Keratinocyte (primary cell): Measurements from ENCODE around the gene VPS50. TPM values are rescaled to one million over a fixed set of nuclear protein-coding genes. Genes with fewer than 3 reads are reported as not detected.
A peak's percentile ranks its signal among the peaks of the same experiment; 100 is the strongest.

Source experiments
- DNase-seq: peaks from one replicate; pipeline ENCODE4 v3.0.0-alpha.2; 2011; ENCODE audit warnings: low read depth, missing footprints, low spot score
- FAIRE-seq: peaks from 2 replicates; lab custom pipeline; 2011; peaks lifted over from hg19 to GRCh38; lab: Jason Lieb, UNC
- H2AFZ ChIP-seq: 2 replicates; pipeline ENCODE4 v1.6.0; 2012; ENCODE audit warnings: low read length, control low read depth, inconsistent platforms; ENCODE audit not compliant: control insufficient read depth
- H3K27ac ChIP-seq: 2 replicates; pipeline ENCODE4 v1.5.1; 2011; ENCODE audit warnings: low read length; ENCODE audit not compliant: control insufficient read depth, insufficient read depth
- H3K27me3 ChIP-seq: 3 replicates; pipeline ENCODE4 v1.6.0; 2011; ENCODE audit warnings: low read length; ENCODE audit not compliant: control insufficient read depth, insufficient read depth; ENCODE audit errors: extremely low read depth
- H3K36me3 ChIP-seq, 2 experiments: 2 replicates in 1 of 2; 3 replicates in 1 of 2; pipeline ENCODE4 v1.5.1; 2011; ENCODE audit warnings: low read length in 2 of 2, mild to moderate bottlenecking in 1 of 2; ENCODE audit not compliant: control insufficient read depth in 2 of 2, insufficient read depth in 2 of 2; ENCODE audit errors: extremely low read depth in 1 of 2
- H3K4me1 ChIP-seq: 3 replicates; pipeline ENCODE4 v1.5.1; 2011; ENCODE audit warnings: low read length; ENCODE audit not compliant: control insufficient read depth, insufficient read depth; ENCODE audit errors: extremely low read depth
- H3K4me2 ChIP-seq: 3 replicates; pipeline ENCODE4 v1.6.0; 2011; ENCODE audit warnings: low read depth, low read length; ENCODE audit not compliant: control insufficient read depth, insufficient read depth; ENCODE audit errors: extremely low read depth
- H3K4me3 ChIP-seq, 3 experiments: fragments of 200-600 bp in 1 of 3; sonication (generic) in 1 of 3; 2 replicates in 2 of 3; 3 replicates in 1 of 3; pipeline ENCODE4 v1.5.1; 2011 to 2016; ENCODE audit warnings: low read length in 3 of 3, mild to moderate bottlenecking in 3 of 3, control low read depth in 2 of 3, inconsistent platforms in 1 of 3, low read depth in 1 of 3, mixed read lengths in 1 of 3, mixed run types in 1 of 3, moderate library complexity in 1 of 3; ENCODE audit not compliant: control insufficient read depth in 2 of 3, insufficient read depth in 2 of 3; ENCODE audit errors: extremely low read depth in 1 of 3
- H3K79me2 ChIP-seq: 2 replicates; pipeline ENCODE4 v1.6.0; 2012; ENCODE audit warnings: low read length; ENCODE audit not compliant: control insufficient read depth, insufficient read depth
- H3K9ac ChIP-seq: 3 replicates; pipeline ENCODE4 v1.6.0; 2011; ENCODE audit warnings: low read length; ENCODE audit not compliant: control insufficient read depth, insufficient read depth; ENCODE audit errors: extremely low read depth
- H3K9me1 ChIP-seq: 3 replicates; pipeline ENCODE4 v1.6.0; 2011; ENCODE audit warnings: low read length; ENCODE audit not compliant: control insufficient read depth, insufficient read depth; ENCODE audit errors: extremely low read depth
- H3K9me3 ChIP-seq: 2 replicates; pipeline ENCODE4 v1.5.1; 2012; ENCODE audit warnings: low read depth, low read length; ENCODE audit not compliant: control insufficient read depth
- H4K20me1 ChIP-seq: 3 replicates; pipeline ENCODE4 v1.6.0; 2011; ENCODE audit warnings: low read length; ENCODE audit not compliant: control insufficient read depth, insufficient read depth; ENCODE audit errors: extremely low read depth
- EZH2 ChIP-seq: IDR thresholded peaks from one replicate; pipeline ENCODE4 v1.6.1; 2012; ENCODE audit warnings: inconsistent platforms, mild to moderate bottlenecking, low read length, moderate library complexity
- dilution Hi-C: fragments of 300-500 bp; cut with MboI; formaldehyde crosslinking; loops from one replicate; pipeline ENCODE4 v1.7.0; 2020; ENCODE audit warnings: low sequenced_read_pairs; ENCODE audit not compliant: extremely low pct_ligation_motif_present
- polyA plus RNA-seq, 5 experiments: library from polyadenylated mRNA; depleted of rRNA in 3 of 5; stranded (reverse) in 3 of 5; stranded (forward) in 1 of 5; unstranded in 1 of 5; fragments of >200 nt; gene quantifications; 1 replicate in 1 of 5; 2 replicates in 3 of 5; 3 replicates in 1 of 5; pipeline versions ENCODE4 v1.2.1 to v1.2.3, GENCODE V29; 2011 to 2012; ENCODE audit warnings: missing spikeins in 2 of 5, low read depth in 1 of 5, low replicate concordance in 1 of 5
- TF ChIP-seq, protein P1 (sequence below), 3 experiments: IDR thresholded peaks in 1 of 3; conservative IDR thresholded peaks in 1 of 3; optimal IDR thresholded peaks in 1 of 3; 2 replicates in 2 of 3; 3 replicates in 1 of 3; pipeline versions ENCODE3 to v1.5.1; 2011; ENCODE audit warnings: low read length in 3 of 3, mild to moderate bottlenecking in 3 of 3, moderate library complexity in 2 of 3, control low read depth in 1 of 3, inconsistent platforms in 1 of 3; ENCODE audit not compliant: insufficient read depth in 2 of 3; ENCODE audit errors: extremely low read depth in 1 of 3

VPS50 gene
- polyA plus RNA-seq, 1 donor (not counting 4 experiments of a cell fraction or from before 2014, with no cell fraction given): 17.0 TPM

DNA sequence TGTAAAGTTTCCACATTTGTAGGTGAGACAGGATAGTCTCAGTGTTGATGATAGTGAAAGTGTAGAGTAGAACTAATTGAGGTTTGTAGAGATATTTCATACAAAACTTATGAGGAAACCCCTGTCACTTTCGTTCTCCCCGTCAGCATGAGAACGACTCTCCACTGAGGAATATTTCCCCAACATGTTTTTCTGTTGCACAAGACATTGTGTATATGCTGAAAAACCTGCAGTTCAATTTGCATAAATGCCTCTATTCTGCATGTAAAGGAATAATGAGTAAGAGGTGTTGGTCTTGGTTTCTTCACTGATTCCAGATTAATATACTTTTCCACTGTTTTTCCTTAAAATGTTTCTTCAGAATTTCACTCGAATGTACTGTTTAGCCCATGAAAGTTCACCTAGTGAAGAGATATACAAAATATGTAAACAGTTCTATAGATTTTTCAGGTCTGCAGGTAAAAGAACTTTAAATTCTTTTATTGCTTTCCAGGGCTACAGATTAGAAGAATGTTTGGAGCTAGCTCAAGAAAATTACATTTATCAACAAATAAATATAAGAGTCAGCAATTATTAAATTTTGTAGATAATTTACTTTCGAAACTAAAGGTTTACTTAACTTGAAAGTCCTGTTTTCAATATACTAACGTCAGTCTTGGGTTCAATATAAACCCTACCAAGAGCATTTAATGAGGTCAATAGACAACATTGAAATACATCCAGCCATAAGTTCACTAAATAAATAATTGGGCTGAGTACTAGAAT lies 43.1 kb upstream of the VPS50 start:
- Histone ChIP-seq H3K79me2 (no peaks in the 10 kb centered on the region), H3K4me1 (peaks cover 18% of the 10 kb centered on the region), H3K4me2 (no peak overlapping the region), H3K9me3 (no peaks in the 10 kb centered on the region), H4K20me1 (no peaks in the 10 kb centered on the region), H3K36me3 (no peaks in the 10 kb centered on the region), H3K4me3 (no peak overlapping the region), H3K27ac (no peak overlapping the region), H3K9me1 (no peaks in the 10 kb centered on the region), H3K9ac (no peak overlapping the region), H2AFZ (no peak overlapping the region), H3K27me3 (peaks cover 19% of the 10 kb centered on the region)
- dilution Hi-C loops: no loop called here
- DNase-seq: no peak
- no peak for TF ChIP-seq EZH2
- TF ChIP-seq, protein P1, sequence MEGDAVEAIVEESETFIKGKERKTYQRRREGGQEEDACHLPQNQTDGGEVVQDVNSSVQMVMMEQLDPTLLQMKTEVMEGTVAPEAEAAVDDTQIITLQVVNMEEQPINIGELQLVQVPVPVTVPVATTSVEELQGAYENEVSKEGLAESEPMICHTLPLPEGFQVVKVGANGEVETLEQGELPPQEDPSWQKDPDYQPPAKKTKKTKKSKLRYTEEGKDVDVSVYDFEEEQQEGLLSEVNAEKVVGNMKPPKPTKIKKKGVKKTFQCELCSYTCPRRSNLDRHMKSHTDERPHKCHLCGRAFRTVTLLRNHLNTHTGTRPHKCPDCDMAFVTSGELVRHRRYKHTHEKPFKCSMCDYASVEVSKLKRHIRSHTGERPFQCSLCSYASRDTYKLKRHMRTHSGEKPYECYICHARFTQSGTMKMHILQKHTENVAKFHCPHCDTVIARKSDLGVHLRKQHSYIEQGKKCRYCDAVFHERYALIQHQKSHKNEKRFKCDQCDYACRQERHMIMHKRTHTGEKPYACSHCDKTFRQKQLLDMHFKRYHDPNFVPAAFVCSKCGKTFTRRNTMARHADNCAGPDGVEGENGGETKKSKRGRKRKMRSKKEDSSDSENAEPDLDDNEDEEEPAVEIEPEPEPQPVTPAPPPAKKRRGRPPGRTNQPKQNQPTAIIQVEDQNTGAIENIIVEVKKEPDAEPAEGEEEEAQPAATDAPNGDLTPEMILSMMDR (optimal IDR thresholded peaks at IDR 0.05 in 1 of 3, IDR thresholded peaks at IDR 0.05 in 1 of 3, conservative IDR thresholded peaks at IDR 0.05 in 1 of 3; ENCODE audit: extremely low read depth in 1 of 3, insufficient read depth in 2 of 3, low read length in 3 of 3): no peak
- FAIRE-seq: no peak

DNA sequence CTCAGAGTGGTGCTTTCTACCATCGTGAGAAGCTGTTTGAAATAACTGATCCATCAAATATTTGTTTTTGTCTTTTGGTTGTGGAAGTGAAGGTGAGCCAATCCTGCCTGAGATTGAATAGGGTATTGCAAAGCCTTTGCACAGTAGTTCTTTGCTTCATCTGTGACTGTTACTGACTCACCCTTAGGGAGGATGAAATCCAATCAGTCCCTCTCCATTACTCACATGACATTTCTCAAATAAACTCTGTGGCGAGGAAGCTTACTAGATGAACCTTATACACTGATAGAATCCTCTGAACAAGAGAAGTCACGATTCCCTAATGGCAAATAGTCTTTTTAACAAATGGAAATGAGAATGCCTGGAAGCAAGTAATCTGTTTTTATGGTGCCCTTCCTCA lies 37.8 kb upstream of the VPS50 start:
- no peak overlapping the region for H3K4me3 ChIP-seq
- no peaks in the 10 kb centered on the region for H3K9me3 ChIP-seq
- peaks cover 19% of the 10 kb centered on the region for H3K27me3 ChIP-seq
- no peaks in the 10 kb centered on the region for H3K79me2 ChIP-seq
- no peak for TF ChIP-seq EZH2
- TF ChIP-seq, protein P1 (optimal IDR thresholded peaks at IDR 0.05 in 1 of 3, IDR thresholded peaks at IDR 0.05 in 1 of 3, conservative IDR thresholded peaks at IDR 0.05 in 1 of 3; ENCODE audit: extremely low read depth in 1 of 3, insufficient read depth in 2 of 3, low read length in 3 of 3): no peak
- DNase-seq (no peak), FAIRE-seq (peak; percentile 51)
- no peaks in the 10 kb centered on the region for H3K9me1 ChIP-seq
- no peaks in the 10 kb centered on the region for H3K36me3 ChIP-seq
- H3K27ac ChIP-seq: no peak overlapping the region
- dilution Hi-C loops: no loop called here
- no peak overlapping the region for H3K4me2 ChIP-seq
- no peaks in the 10 kb centered on the region for H4K20me1 ChIP-seq
- H2AFZ ChIP-seq: no peak overlapping the region
- no peaks in the 10 kb centered on the region for H3K4me1 ChIP-seq
- no peak overlapping the region for H3K9ac ChIP-seq
